IPS-18a (cell line): ENCODE results near the gene FOXRED1.
"Not testable (repeated sequence)": the region's sequence is repeated elsewhere in the genome, so short reads cannot be mapped to it uniquely, and the experiment has no call there.

Experiments
- H3K27ac ChIP-seq: one replicate; pipeline ENCODE4 v1.5.1; 2013; ENCODE audit warnings: low read length
- H3K27me3 ChIP-seq: one replicate; pipeline ENCODE4 v1.6.1; 2013; ENCODE audit warnings: mild to moderate bottlenecking, low read length; ENCODE audit not compliant: control insufficient read depth, insufficient read depth
- H3K36me3 ChIP-seq: one replicate; pipeline ENCODE4 v1.6.1; 2013; ENCODE audit warnings: low read depth, low read length; ENCODE audit not compliant: control insufficient read depth
- H3K4me1 ChIP-seq: one replicate; pipeline ENCODE4 v1.6.1; 2013; ENCODE audit warnings: low read depth, low read length; ENCODE audit not compliant: control insufficient read depth
- H3K4me3 ChIP-seq: one replicate; pipeline ENCODE4 v1.5.1; 2013; ENCODE audit warnings: low read length
- H3K9ac ChIP-seq: one replicate; pipeline ENCODE4 v1.6.1; 2013; ENCODE audit warnings: mild to moderate bottlenecking, low read length, moderate library complexity
- H3K9me3 ChIP-seq: one replicate; pipeline ENCODE4 v1.6.1; 2013; ENCODE audit warnings: low read depth, low read length; ENCODE audit not compliant: control insufficient read depth

Gene FOXRED1

DNA sequence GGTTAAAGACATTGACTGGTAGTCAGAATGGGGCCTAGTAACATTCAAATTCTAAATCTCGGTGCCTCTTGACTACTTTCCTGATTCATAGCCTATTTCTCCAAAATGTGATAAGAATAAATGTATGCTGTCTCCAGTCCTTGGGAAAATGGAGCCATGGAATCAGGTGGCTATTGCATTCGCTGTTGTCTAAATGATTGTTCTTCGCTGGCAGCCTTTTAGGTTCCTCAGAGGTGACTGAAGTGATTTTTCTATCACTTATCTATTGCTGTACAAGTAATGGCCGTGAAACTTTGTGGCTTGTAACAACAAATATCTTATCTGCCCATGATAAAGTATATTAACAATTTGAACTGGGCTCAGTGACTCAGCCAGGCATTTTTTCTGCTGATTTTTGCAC, 15.7 kb upstream of the FOXRED1 start:
- peaks cover 48% of the 10 kb centered on the region for H3K36me3 ChIP-seq
- H3K4me1 ChIP-seq = no peaks in the 10 kb centered on the region
- H3K9me3 ChIP-seq = no peaks in the 10 kb centered on the region
- no peak overlapping the region for H3K9ac ChIP-seq
- H3K4me3 ChIP-seq = no peak overlapping the region
- H3K27ac ChIP-seq = no peak overlapping the region
- no peaks in the 10 kb centered on the region for H3K27me3 ChIP-seq

DNA sequence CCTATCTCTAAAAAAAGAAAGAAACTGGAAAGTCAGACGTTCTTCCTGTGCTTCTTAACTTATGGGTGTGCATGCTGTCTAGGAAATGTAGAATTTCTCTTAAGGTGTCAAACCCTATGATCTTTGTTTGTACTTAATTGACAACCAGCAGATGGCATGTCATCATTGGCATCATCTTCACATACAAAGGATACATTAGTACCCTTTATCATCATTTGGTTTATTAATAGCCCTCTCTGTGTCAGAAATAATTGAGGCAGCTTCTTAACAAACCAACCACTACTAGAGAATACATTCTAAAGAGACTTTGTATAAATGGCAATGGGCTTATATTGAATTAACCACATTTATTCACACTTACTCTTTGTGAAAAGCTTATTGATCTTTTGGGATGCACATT, 14.1 kb upstream of the FOXRED1 start:
- peaks cover 46% of the 10 kb centered on the region for H3K36me3 ChIP-seq
- no peaks in the 10 kb centered on the region for H3K9me3 ChIP-seq
- H3K27me3 ChIP-seq = no peaks in the 10 kb centered on the region
- no peak overlapping the region for H3K27ac ChIP-seq
- H3K4me1 ChIP-seq = no peaks in the 10 kb centered on the region
- no peak overlapping the region for H3K9ac ChIP-seq
- no peak overlapping the region for H3K4me3 ChIP-seq

DNA sequence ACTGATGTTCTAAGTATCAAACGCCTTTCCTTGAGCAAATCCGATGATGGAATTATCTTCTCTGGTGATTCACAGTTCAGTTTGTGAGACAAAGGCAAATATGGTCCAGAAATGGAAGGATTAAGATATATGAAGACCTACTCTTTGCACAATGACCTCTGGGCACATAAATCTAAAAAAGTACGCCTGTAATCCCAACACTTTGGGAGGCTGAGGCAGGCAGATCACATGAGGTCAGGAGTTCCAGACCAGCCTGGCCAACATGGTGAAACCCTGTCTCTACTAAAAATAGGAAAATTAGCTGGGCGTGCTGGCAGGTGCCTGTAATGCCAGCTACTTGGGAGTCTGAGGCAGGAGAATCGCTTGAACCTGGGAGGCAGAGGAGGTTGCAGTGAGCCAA, 13.4 kb upstream of the FOXRED1 start:
- H3K4me1 ChIP-seq, H3K27ac ChIP-seq, H3K27me3 ChIP-seq, H3K4me3 ChIP-seq, H3K9ac ChIP-seq, H3K9me3 ChIP-seq: not testable (repeated sequence)
- peaks cover 44% of the 10 kb centered on the region for H3K36me3 ChIP-seq

DNA sequence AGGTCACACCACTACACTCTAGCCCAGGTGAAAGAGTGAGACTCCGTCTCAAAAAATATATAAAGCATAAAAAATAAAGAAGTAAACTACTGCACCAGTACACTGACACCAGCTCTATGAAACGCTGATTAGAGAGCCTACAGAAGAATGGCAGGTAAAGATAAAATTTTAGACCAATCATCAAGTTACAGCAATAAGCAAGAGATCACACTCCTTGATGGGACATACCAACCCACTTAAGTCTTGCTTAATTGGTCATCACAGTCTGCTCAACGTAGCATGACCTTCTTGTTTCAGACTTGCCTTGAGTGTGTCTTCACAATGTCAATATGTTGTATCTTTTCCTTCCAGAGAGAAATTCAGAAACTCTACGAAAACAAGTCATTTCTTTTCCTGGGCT, 12.7 kb upstream of the FOXRED1 start:
- H3K36me3 ChIP-seq = peaks cover 44% of the 10 kb centered on the region
- H3K4me1 ChIP-seq = no peaks in the 10 kb centered on the region
- no peaks in the 10 kb centered on the region for H3K9me3 ChIP-seq
- H3K4me3 ChIP-seq = no peak overlapping the region
- no peak overlapping the region for H3K27ac ChIP-seq
- no peak overlapping the region for H3K9ac ChIP-seq
- H3K27me3 ChIP-seq = no peaks in the 10 kb centered on the region

DNA sequence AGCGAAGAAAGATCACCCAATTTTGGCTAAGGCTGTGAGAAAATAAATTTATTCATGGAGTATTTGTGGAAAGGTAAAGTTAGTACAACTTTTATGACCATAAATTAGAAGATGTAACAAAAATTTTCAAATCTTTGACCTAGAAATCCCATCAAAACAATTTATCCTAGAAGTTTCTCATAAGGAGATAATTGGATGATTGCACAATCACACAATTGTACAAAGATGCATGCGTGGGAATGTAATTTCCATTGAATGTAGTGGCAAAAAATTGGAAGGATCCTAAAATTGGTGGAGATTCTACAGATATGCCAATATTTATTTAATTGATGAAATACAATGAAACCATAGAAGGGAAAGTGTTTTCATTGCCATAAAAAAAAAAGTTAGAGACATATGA, 11.8 kb upstream of the FOXRED1 start:
- H3K9ac ChIP-seq = no peak overlapping the region
- no peaks in the 10 kb centered on the region for H3K9me3 ChIP-seq
- H3K4me3 ChIP-seq = no peak overlapping the region
- no peak overlapping the region for H3K27ac ChIP-seq
- no peaks in the 10 kb centered on the region for H3K27me3 ChIP-seq
- H3K36me3 ChIP-seq = peaks cover 50% of the 10 kb centered on the region
- no peaks in the 10 kb centered on the region for H3K4me1 ChIP-seq

DNA sequence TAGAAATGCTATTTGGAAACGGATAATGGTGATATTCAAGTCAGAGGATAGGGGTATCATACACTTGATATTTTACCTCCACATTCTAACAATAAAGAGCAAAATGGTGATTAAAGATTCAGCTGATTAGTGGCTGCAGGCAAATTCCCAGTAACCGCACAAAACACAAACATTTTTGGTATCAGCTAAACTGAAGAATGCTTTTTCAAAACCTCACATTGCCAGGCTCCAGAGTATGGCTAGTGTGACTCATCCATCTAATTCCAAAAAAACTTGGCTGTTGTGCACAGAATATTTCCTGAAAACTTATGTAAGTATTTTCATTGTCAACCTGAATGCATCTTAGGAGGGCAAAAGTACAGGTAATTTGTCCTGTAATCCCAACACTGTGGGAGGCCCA, 11.2 kb upstream of the FOXRED1 start:
- H3K9me3 ChIP-seq = no peaks in the 10 kb centered on the region
- no peak overlapping the region for H3K9ac ChIP-seq
- peaks cover 56% of the 10 kb centered on the region for H3K36me3 ChIP-seq
- H3K4me1 ChIP-seq = no peaks in the 10 kb centered on the region
- no peak overlapping the region for H3K27ac ChIP-seq
- H3K4me3 ChIP-seq = no peak overlapping the region
- H3K27me3 ChIP-seq = no peaks in the 10 kb centered on the region

DNA sequence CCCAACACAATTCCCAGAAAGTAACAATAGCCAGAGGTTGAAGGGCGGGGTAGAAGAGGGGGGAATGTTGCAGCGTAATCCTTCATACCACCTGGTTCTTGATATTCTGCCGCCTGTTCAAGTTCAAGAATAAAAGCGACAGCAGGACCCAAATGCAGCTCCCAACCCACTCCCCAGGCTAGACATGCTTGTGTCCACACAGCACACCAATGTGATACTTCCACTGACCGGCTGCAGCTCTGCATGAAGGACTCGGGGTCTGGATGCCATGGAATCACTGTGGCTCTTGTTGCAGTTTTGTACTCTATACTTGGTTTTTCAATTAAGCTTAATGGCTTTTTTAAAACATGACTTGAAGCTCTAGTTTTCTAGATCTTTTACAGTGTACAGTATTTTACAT, 6.7 kb upstream of the FOXRED1 start:
- H3K27ac ChIP-seq = no peak overlapping the region
- H3K36me3 ChIP-seq = peaks cover 76% of the 10 kb centered on the region
- H3K27me3 ChIP-seq = no peaks in the 10 kb centered on the region
- H3K4me1 ChIP-seq = no peaks in the 10 kb centered on the region
- H3K4me3 ChIP-seq = no peak overlapping the region
- no peak overlapping the region for H3K9ac ChIP-seq
- H3K9me3 ChIP-seq = no peaks in the 10 kb centered on the region

DNA sequence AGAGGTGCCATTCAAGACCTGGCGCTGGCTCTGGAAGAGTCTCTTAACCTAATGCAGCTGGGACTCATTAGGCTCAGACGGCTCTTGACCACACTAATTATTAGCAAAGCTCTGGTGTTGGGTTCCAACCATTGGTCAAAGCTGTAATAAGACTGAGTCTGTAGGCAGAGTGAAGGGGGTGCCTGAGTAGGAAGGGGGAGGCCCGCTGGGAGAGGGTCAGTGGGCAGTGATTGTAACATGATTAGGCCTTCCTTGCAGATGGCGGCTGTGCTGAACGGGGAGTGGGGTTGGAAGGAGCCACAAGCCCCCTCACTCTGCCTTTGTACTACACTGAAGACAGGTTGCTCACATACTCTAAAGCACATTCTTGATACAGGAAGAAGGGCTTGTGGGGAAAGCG, 5.5 kb upstream of the FOXRED1 start:
- Histone ChIP-seq H3K9ac (no peak overlapping the region), H3K36me3 (peaks cover 68% of the 10 kb centered on the region), H3K27me3 (no peaks in the 10 kb centered on the region), H3K4me3 (no peak overlapping the region), H3K4me1 (peaks cover 4% of the 10 kb centered on the region), H3K27ac (no peak overlapping the region), H3K9me3 (no peaks in the 10 kb centered on the region)

DNA sequence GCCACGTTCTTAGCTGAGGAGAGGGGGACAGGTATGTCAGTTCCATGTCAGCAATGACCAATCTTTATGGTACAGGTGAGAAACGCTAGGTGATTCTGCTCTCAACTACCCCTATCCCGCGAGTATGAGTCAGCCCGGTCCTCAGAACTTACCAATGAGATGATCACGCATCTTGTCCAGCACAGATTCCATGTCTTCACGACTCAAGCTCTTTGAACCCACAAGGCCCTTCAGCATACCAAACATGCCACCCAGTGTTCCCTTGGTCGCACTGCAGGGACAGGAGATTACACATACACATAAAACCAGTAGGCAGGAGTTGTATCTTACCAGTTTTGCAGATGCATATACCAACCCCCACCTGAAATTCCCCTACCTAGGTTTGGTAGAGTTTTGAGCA, 3.1 kb upstream of the FOXRED1 start:
- peaks cover 66% of the 10 kb centered on the region for H3K36me3 ChIP-seq
- no peak overlapping the region for H3K9ac ChIP-seq
- H3K27ac ChIP-seq = no peak overlapping the region
- H3K9me3 ChIP-seq = no peaks in the 10 kb centered on the region
- peaks cover 4% of the 10 kb centered on the region for H3K4me1 ChIP-seq
- no peak overlapping the region for H3K4me3 ChIP-seq
- no peaks in the 10 kb centered on the region for H3K27me3 ChIP-seq

DNA sequence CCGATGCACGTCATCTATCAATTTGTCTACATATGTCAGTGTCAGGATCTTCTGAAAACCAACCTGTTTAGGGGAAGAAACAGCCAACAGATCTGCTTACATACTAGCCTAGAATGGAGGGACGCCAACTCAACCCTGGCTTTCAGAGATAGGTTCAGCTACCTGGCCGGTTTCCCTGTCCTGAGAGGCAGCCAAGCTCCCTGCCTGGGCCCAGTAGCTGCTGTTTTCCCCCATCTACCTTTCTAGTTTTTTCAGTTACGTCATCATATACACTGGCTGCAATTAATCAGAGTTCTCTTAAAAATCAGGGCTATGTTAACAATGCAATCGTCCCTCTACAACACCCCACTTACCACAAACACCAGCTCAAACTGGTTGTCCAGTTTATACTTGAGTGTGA, 1.3 kb upstream of the FOXRED1 start:
- Histone ChIP-seq H3K9ac (peak overlapping the region; percentile 78), H3K27me3 (no peaks in the 10 kb centered on the region), H3K36me3 (peaks cover 52% of the 10 kb centered on the region), H3K4me3 (peak overlapping the region; percentile 84), H3K4me1 (peaks cover 4% of the 10 kb centered on the region), H3K27ac (peak overlapping the region; percentile 5), H3K9me3 (no peaks in the 10 kb centered on the region)

DNA sequence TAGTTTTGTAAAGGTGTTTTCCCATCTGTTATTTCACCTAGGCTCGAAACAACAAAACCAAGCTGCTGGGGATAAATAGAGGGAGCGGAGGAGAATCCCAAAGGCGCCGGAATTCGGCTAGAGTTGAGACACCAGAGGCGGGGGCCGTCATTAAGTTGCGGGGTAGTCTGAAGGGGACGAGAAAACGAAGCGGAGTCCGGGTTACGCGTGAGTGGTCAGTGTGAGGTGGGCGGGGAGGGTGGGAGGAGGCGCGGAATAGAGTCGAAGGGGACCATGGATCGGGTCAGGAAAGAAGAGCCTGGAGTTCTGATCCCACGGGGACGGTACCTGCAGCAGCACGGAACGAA, 620 bp upstream of the FOXRED1 start:
- peak overlapping the region; percentile 65 for H3K27ac ChIP-seq
- no peaks in the 10 kb centered on the region for H3K9me3 ChIP-seq
- H3K4me1 ChIP-seq = peaks cover 4% of the 10 kb centered on the region
- peak overlapping the region; percentile 78 for H3K9ac ChIP-seq
- H3K36me3 ChIP-seq = peaks cover 48% of the 10 kb centered on the region
- H3K27me3 ChIP-seq = no peaks in the 10 kb centered on the region
- H3K4me3 ChIP-seq = peak overlapping the region; percentile 84

DNA sequence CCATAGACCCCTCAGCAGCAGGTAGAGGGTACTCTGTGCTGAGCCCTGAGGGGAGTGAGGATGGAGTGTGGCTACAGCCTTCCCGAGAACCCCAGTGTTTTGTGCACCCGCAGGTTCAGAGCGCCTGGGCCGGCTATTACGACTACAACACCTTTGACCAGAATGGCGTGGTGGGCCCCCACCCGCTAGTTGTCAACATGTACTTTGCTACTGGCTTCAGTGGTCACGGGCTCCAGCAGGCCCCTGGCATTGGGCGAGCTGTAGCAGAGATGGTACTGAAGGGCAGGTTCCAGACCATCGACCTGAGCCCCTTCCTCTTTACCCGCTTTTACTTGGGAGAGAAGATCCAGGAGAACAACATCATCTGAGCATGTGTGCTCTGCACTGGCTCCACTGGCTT, 8.4 kb downstream of the FOXRED1 start:
- H3K4me1 ChIP-seq = peaks cover 4% of the 10 kb centered on the region
- no peak overlapping the region for H3K4me3 ChIP-seq
- H3K27ac ChIP-seq = no peak overlapping the region
- no peak overlapping the region for H3K9ac ChIP-seq
- H3K27me3 ChIP-seq = peaks cover 10% of the 10 kb centered on the region
- no peaks in the 10 kb centered on the region for H3K9me3 ChIP-seq
- H3K36me3 ChIP-seq = peaks cover 39% of the 10 kb centered on the region

DNA sequence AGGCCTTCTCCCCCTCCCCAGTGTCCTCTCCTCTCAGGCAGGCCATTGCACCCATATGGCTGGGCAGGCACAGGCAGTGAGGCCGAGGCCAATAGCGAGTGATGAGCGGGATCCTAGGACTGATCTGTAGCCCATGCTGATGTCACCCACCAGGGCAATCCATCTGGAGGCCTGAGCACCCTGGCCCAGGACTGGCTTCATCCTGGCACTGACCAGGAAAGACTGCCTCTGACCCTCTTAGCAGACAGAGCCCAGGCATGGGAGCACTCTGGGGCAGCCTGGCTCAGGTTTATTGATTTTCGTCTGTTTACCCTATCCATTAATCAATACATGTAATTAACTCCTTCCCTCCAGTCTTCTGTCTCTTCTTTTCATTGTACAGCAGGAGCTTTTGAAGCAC, 8.8 kb downstream of the FOXRED1 start:
- Histone ChIP-seq H3K27ac (no peak overlapping the region), H3K9me3 (no peaks in the 10 kb centered on the region), H3K36me3 (peaks cover 39% of the 10 kb centered on the region), H3K4me1 (peaks cover 4% of the 10 kb centered on the region), H3K27me3 (peaks cover 10% of the 10 kb centered on the region), H3K9ac (no peak overlapping the region), H3K4me3 (no peak overlapping the region)
